Mesenchymal stem cell (in vitro differentiated cells and primary cell): ENCODE results near the gene TP53BP2.

Experiments
- DNase-seq: peaks from one replicate; pipeline ENCODE4 v3.0.0-alpha.2; 2013
- H2AFZ ChIP-seq: one replicate; pipeline ENCODE4 v1.6.1; 2013; ENCODE audit warnings: low read depth, mild to moderate bottlenecking, control low read depth, inconsistent platforms, low read length, moderate library complexity
- H2AK5ac ChIP-seq: 2 replicates; pipeline ENCODE4 v1.6.1; 2013; ENCODE audit warnings: low read length, moderate library complexity, mild to moderate bottlenecking, inconsistent platforms; ENCODE audit not compliant: severe bottlenecking
- H2BK120ac ChIP-seq: one replicate; pipeline ENCODE4 v1.6.1; 2013; ENCODE audit warnings: low read depth, mild to moderate bottlenecking, inconsistent platforms, low read length, moderate library complexity
- H2BK12ac ChIP-seq, 2 experiments: one replicate each; pipeline ENCODE4 v1.6.1; 2013; ENCODE audit warnings: inconsistent platforms in 2 of 2, low read length in 2 of 2, mild to moderate bottlenecking in 2 of 2, moderate library complexity in 2 of 2, control low read depth in 1 of 2
- H2BK15ac ChIP-seq: one replicate; pipeline ENCODE4 v1.6.1; 2013; ENCODE audit warnings: mild to moderate bottlenecking, low read depth, inconsistent platforms; ENCODE audit not compliant: poor library complexity, severe bottlenecking
- H2BK5ac ChIP-seq: 2 replicates; pipeline ENCODE4 v1.6.1; 2013; ENCODE audit warnings: low read depth, mild to moderate bottlenecking, low read length, control low read depth, inconsistent platforms; ENCODE audit not compliant: poor library complexity, severe bottlenecking
- H3K14ac ChIP-seq, 2 experiments: one replicate each; pipeline ENCODE4 v1.6.1; 2013; ENCODE audit warnings: inconsistent platforms in 2 of 2, low read length in 2 of 2, control low read depth in 1 of 2, mild to moderate bottlenecking in 1 of 2, moderate library complexity in 1 of 2
- H3K18ac ChIP-seq, 2 experiments: one replicate each; pipeline ENCODE4 v1.6.1; 2013; ENCODE audit warnings: inconsistent platforms in 2 of 2, low read length in 2 of 2, control low read depth in 1 of 2, low read depth in 1 of 2, mild to moderate bottlenecking in 1 of 2
- H3K23ac ChIP-seq, 2 experiments: one replicate each; pipeline ENCODE4 v1.6.1; 2013; ENCODE audit warnings: inconsistent platforms in 2 of 2, low read length in 2 of 2, mild to moderate bottlenecking in 2 of 2, moderate library complexity in 2 of 2, control low read depth in 1 of 2
- H3K27ac ChIP-seq: 2 replicates; pipeline ENCODE4 v1.5.1; 2013; ENCODE audit warnings: mild to moderate bottlenecking, moderate library complexity, low read length, control low read depth, inconsistent platforms; ENCODE audit not compliant: poor library complexity, severe bottlenecking
- H3K27me3 ChIP-seq, 2 experiments: 2 replicates each; pipeline versions ENCODE4 v1.6.1 to v1.7.0; 2013; ENCODE audit warnings: low read length in 2 of 2, mild to moderate bottlenecking in 2 of 2, moderate library complexity in 2 of 2, control low read depth in 1 of 2, inconsistent platforms in 1 of 2; ENCODE audit not compliant: control insufficient read depth in 1 of 2, insufficient read depth in 1 of 2
- H3K36me3 ChIP-seq, 2 experiments: 2 replicates each; pipeline versions ENCODE4 v1.6.1 to v1.7.0; 2013; ENCODE audit warnings: low read length in 2 of 2, control low read depth in 1 of 2, inconsistent platforms in 1 of 2, low read depth in 1 of 2, mild to moderate bottlenecking in 1 of 2; ENCODE audit not compliant: insufficient read depth in 2 of 2, control insufficient read depth in 1 of 2
- H3K4ac ChIP-seq, 2 experiments: one replicate each; pipeline ENCODE4 v1.6.1; 2013; ENCODE audit warnings: inconsistent platforms in 2 of 2, low read length in 2 of 2, mild to moderate bottlenecking in 2 of 2, moderate library complexity in 2 of 2, control low read depth in 1 of 2, low read depth in 1 of 2
- H3K4me1 ChIP-seq: 2 replicates; pipeline ENCODE4 v1.6.1; 2013; ENCODE audit warnings: low read depth, low read length, control low read depth; ENCODE audit not compliant: control insufficient read depth, insufficient read depth
- H3K4me2 ChIP-seq: 2 replicates; pipeline ENCODE4 v1.6.1; 2013; ENCODE audit warnings: low read length, mild to moderate bottlenecking, inconsistent platforms; ENCODE audit not compliant: poor library complexity, severe bottlenecking
- H3K4me3 ChIP-seq, 2 experiments: 2 replicates each; pipeline versions ENCODE4 v1.5.1 to v1.7.0; 2013; ENCODE audit warnings: low read length in 2 of 2, mild to moderate bottlenecking in 2 of 2, control low read depth in 1 of 2, low read depth in 1 of 2; ENCODE audit not compliant: insufficient read depth in 1 of 2
- H3K79me1 ChIP-seq: replicated peaks from 2 replicates; pipeline ENCODE4 v1.6.1; 2013; ENCODE audit warnings: mild to moderate bottlenecking, control low read depth, low read length, inconsistent platforms; ENCODE audit not compliant: poor library complexity, severe bottlenecking
- H3K9ac ChIP-seq: 2 replicates; pipeline ENCODE4 v1.7.0; 2013; ENCODE audit warnings: mild to moderate bottlenecking, low read length, moderate library complexity
- H3K9me3 ChIP-seq: 2 replicates; pipeline ENCODE4 v1.7.0; 2013; ENCODE audit warnings: mild to moderate bottlenecking, low read length; ENCODE audit not compliant: control insufficient read depth
- H4K8ac ChIP-seq: one replicate; pipeline ENCODE4 v1.6.1; 2013; ENCODE audit warnings: inconsistent platforms, mild to moderate bottlenecking, low read length, moderate library complexity
- H4K91ac ChIP-seq: one replicate; pipeline ENCODE4 v1.6.1; 2013; ENCODE audit warnings: mild to moderate bottlenecking, low read length, inconsistent platforms
- WGBS: methylation state at CpG from one replicate; pipeline ENCODE4 v1.1.7; 2013; ENCODE audit warnings: mixed read lengths; 5-methylcytosine and 5-hydroxymethylcytosine counted together

Gene TP53BP2

DNA sequence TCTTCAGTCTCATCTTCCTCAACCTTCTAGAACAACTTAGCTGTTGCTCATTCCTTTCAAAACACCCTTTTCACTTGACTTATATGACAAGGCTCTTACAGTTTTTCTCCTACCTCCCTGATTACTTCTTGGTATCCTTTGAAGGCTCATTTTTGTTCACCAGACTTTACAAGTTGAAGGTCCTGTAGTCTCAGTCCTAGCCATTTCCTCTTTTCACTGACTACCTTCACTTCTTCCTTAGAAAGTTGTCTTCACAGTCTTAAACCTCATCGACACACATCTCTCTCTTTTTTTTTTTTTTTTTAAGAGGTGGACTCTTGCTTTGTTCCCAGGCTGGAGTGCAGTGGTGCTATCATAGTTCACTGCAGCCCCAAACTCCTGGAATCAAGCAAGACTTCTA lies 6.6 kb upstream of the TP53BP2 start:
- Histone ChIP-seq H4K91ac (no peak overlapping the region), H3K4me2 (no peak overlapping the region), H3K27me3 (no peaks in the 10 kb centered on the region), H3K14ac (no peak overlapping the region), H2AFZ (no peak overlapping the region), H3K18ac (no peak overlapping the region), H2AK5ac (no peak overlapping the region), H3K9me3 (no peaks in the 10 kb centered on the region), H3K4ac (no peak overlapping the region), H4K8ac (no peak overlapping the region), H3K23ac (no peak overlapping the region), H2BK120ac (no peak overlapping the region), H3K4me1 (no peaks in the 10 kb centered on the region), H2BK5ac (no peak overlapping the region), H2BK12ac (no peak overlapping the region), H3K4me3 (no peak overlapping the region), H3K27ac (no peak overlapping the region), H2BK15ac (no peak overlapping the region), H3K9ac (no peak overlapping the region), H3K79me1 (no peaks in the 10 kb centered on the region), H3K36me3 (no peaks in the 10 kb centered on the region)
- 91% methylated on average over 1 of the region's 1 CpG for WGBS
- no peak for DNase-seq

DNA sequence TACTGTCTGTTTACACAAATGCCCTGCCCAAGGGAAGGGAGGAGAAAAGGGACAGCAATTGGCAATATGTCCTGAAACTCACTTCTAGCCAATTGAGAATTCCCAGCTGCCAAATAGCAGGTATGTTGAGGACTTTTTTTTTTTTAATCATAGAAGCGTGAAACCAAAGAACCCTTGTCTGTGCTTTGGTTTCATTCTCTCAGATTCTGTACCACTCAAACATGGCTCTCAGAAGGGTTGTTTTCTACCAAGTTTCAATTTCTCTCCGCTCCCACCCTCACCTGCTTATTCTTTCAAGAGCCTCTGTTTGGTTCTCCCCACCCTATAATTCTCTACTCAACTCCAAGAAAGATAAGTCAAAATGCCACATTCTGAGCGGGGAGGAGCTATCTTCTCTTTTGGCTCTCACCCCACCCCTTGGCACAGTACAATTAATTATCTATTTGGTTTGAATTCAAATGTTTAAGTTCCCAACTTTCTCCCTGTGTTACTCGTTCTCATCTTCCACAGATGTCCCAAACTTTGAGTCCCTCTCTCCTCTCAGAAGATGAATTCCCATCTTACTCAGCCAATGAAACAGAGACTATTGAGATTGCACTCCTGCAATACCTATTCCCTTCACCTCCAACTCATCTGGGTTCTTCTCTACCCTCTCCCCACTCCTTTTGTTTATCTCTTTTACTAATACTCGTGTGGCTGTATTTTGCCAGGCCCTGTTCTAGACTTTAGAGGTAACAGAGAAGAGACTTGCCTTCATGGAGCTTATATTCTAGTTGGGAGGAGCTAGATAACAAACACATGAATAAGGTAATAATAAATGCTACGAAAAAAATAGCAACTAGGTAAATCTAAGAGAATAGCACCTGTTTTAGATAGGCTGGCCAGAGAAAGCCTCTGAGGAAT lies 3.9 kb upstream of the TP53BP2 start:
- no peak overlapping the region for H2AFZ ChIP-seq
- H3K27me3 ChIP-seq: no peaks in the 10 kb centered on the region
- no peak overlapping the region for H3K27ac ChIP-seq
- H3K36me3 ChIP-seq: no peaks in the 10 kb centered on the region
- no peak overlapping the region for H3K14ac ChIP-seq
- peak overlapping the region; percentile 22 for H2AK5ac ChIP-seq
- no peak overlapping the region for H3K4ac ChIP-seq
- no peak overlapping the region for H3K18ac ChIP-seq
- H4K91ac ChIP-seq: no peak overlapping the region
- H3K79me1 ChIP-seq: no peaks in the 10 kb centered on the region
- H3K4me3 ChIP-seq: no peak overlapping the region
- no peaks in the 10 kb centered on the region for H3K9me3 ChIP-seq
- H4K8ac ChIP-seq: no peak overlapping the region
- H3K9ac ChIP-seq: no peak overlapping the region
- H2BK5ac ChIP-seq: no peak overlapping the region
- no peak for DNase-seq
- H2BK120ac ChIP-seq: no peak overlapping the region
- no peak overlapping the region for H2BK12ac ChIP-seq
- H3K23ac ChIP-seq: no peak overlapping the region
- no peak overlapping the region for H3K4me2 ChIP-seq
- H2BK15ac ChIP-seq: no peak overlapping the region
- 94% methylated on average over 6 of the region's 6 CpGs for WGBS
- no peaks in the 10 kb centered on the region for H3K4me1 ChIP-seq

GRCh38 chr1:223848536-223848935 lies 2.8 kb upstream of the TP53BP2 start:
- H2BK120ac ChIP-seq: no peak overlapping the region
- no peak for DNase-seq
- no peak overlapping the region for H3K18ac ChIP-seq
- H3K4me1 ChIP-seq: no peaks in the 10 kb centered on the region
- no peak overlapping the region for H2BK15ac ChIP-seq
- H3K9ac ChIP-seq: no peak overlapping the region
- H3K4me2 ChIP-seq: no peak overlapping the region
- H3K4ac ChIP-seq: no peak overlapping the region
- no peak overlapping the region for H3K14ac ChIP-seq
- H3K27ac ChIP-seq: no peak overlapping the region
- H4K91ac ChIP-seq: no peak overlapping the region
- H3K23ac ChIP-seq: no peak overlapping the region
- no peak overlapping the region for H2BK12ac ChIP-seq
- H2AFZ ChIP-seq: no peak overlapping the region
- WGBS: 94% methylated on average over 1 of the region's 2 CpGs
- no peaks in the 10 kb centered on the region for H3K27me3 ChIP-seq
- H3K9me3 ChIP-seq: no peaks in the 10 kb centered on the region
- no peaks in the 10 kb centered on the region for H3K36me3 ChIP-seq
- no peak overlapping the region for H2BK5ac ChIP-seq
- H3K4me3 ChIP-seq: no peak overlapping the region
- no peaks in the 10 kb centered on the region for H3K79me1 ChIP-seq
- no peak overlapping the region for H2AK5ac ChIP-seq
- no peak overlapping the region for H4K8ac ChIP-seq

GRCh38 chr1:223847781-223848345 lies 2.1 kb upstream of the TP53BP2 start:
- WGBS: 98% methylated on average over 4 of the region's 4 CpGs
- no peak overlapping the region for H2BK12ac ChIP-seq

More at GRCh38 chr1:223847781-223848345, 2.1 kb upstream of the TP53BP2 start:
- H4K8ac ChIP-seq: no peak overlapping the region
- H3K18ac ChIP-seq: no peak overlapping the region
- H2AK5ac ChIP-seq: no peak overlapping the region
- no peak overlapping the region for H3K27ac ChIP-seq
- no peak overlapping the region for H3K23ac ChIP-seq
- no peak overlapping the region for H3K4ac ChIP-seq
- no peak overlapping the region for H3K9ac ChIP-seq
- H3K4me3 ChIP-seq: no peak overlapping the region
- H4K91ac ChIP-seq: no peak overlapping the region
- H3K4me2 ChIP-seq: no peak overlapping the region
- DNase-seq: no peak
- no peaks in the 10 kb centered on the region for H3K36me3 ChIP-seq
- no peaks in the 10 kb centered on the region for H3K79me1 ChIP-seq
- H2BK15ac ChIP-seq: no peak overlapping the region
- H2BK5ac ChIP-seq: no peak overlapping the region
- no peak overlapping the region for H2AFZ ChIP-seq
- H3K14ac ChIP-seq: no peak overlapping the region
- H3K27me3 ChIP-seq: no peaks in the 10 kb centered on the region
- no peaks in the 10 kb centered on the region for H3K9me3 ChIP-seq
- no peaks in the 10 kb centered on the region for H3K4me1 ChIP-seq
- H2BK120ac ChIP-seq: no peak overlapping the region
